GM21717 (cell line): ENCODE results near the gene AHCTF1.

Source experiments
- ATAC-seq: cut with Tn5 transposase; IDR thresholded peaks from one replicate; pipeline ENCODE4 v1.9.1; 2021; ENCODE audit warnings: mild to moderate bottlenecking, moderate library complexity; ENCODE audit not compliant: unreplicated experiment

The AHCTF1 gene, protein sequence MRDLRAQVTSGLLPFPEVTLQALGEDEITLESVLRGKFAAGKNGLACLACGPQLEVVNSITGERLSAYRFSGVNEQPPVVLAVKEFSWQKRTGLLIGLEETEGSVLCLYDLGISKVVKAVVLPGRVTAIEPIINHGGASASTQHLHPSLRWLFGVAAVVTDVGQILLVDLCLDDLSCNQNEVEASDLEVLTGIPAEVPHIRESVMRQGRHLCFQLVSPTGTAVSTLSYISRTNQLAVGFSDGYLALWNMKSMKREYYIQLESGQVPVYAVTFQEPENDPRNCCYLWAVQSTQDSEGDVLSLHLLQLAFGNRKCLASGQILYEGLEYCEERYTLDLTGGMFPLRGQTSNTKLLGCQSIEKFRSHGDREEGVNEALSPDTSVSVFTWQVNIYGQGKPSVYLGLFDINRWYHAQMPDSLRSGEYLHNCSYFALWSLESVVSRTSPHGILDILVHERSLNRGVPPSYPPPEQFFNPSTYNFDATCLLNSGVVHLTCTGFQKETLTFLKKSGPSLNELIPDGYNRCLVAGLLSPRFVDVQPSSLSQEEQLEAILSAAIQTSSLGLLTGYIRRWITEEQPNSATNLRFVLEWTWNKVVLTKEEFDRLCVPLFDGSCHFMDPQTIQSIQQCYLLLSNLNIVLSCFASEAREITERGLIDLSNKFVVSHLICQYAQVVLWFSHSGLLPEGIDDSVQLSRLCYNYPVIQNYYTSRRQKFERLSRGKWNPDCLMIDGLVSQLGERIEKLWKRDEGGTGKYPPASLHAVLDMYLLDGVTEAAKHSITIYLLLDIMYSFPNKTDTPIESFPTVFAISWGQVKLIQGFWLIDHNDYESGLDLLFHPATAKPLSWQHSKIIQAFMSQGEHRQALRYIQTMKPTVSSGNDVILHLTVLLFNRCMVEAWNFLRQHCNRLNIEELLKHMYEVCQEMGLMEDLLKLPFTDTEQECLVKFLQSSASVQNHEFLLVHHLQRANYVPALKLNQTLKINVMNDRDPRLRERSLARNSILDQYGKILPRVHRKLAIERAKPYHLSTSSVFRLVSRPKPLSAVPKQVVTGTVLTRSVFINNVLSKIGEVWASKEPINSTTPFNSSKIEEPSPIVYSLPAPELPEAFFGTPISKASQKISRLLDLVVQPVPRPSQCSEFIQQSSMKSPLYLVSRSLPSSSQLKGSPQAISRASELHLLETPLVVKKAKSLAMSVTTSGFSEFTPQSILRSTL (N-terminal part only)

DNA sequence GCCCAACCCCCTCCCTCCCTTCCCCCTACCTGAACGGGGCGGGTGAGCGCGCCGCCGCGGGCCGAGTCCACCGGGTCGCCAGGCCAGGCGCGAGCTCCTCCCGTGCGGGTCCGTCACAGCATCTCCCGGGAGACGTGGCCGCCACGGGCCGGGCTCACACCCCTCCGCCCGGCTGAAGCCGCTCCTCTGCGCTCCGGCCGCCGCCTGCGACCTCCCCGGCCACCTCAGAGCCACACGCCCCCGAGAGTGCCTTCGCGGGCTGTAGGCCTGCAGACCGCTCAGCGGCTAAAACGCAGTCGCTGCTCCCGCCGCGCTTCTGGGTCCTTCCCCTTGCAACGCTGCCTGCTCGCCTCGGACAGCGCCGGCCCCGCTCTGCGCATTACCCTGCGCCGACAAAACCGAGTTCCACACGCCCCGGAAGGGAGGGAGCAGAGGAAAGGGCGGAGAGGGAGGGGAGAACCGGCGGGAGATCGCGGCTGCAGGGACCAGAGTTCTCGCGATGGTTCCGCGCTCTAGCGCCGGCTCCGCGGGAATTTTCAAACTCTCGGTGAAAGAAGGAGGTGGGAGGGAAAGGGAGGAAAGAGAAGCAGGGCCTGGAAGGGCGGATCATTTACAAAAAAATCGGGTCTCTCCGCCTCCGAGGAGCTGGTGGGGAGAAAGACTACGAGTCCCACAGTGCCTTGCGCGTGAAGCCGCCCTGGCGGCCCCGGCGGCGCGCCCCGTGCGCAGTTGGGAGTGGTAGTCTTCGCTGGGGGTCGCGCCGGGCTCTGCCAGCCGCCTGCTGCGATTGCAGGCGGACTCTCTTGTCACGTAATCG lies at the start of gene AHCTF1:
Gene AHCTF1, minus strand, starts transcription at position 400 of the 817 bp plus-strand sequence. CDS start 13,578 bp downstream, outside the sequence.
- peak; percentile 95 for ATAC-seq

DNA sequence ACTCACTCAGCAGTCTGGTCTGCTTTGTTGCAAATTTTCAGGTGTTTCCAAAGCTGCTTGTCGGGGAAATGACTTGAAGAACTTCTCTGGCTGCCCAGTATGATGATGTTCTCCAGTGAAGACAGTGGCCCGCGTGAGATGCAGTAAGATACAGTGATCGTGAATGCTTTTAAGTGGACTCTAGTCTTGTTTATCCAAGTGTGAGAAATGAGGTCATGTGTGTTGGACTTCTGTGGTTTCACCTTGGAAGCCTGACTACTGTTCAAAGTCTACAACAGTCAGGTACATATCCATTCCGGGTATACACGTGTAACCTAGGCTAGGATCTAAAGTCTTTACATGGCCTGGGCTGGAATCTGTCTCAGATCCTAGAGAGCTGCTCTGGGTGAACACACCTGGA lies 47.0 kb upstream of the AHCTF1 start:
- ATAC-seq, result no peak

DNA sequence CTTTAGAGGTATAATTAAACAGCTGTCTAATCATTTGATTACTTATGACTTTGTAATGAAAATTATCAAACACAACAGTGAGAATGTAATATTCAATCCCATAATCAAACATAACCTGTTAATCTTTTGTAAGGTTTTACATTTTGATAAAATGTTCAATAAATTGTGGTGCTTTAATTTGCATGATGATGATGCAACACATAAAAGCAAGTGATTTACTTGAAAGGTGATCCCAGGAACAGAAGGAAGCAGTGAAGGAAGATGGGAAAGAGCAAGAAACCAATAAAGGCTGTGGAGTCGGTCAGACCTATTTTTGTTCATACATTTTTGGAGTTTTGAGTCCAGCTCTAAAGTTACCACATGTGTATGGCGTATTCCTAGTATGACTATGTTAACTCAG lies 46.5 kb upstream of the AHCTF1 start:
- no peak for ATAC-seq

DNA sequence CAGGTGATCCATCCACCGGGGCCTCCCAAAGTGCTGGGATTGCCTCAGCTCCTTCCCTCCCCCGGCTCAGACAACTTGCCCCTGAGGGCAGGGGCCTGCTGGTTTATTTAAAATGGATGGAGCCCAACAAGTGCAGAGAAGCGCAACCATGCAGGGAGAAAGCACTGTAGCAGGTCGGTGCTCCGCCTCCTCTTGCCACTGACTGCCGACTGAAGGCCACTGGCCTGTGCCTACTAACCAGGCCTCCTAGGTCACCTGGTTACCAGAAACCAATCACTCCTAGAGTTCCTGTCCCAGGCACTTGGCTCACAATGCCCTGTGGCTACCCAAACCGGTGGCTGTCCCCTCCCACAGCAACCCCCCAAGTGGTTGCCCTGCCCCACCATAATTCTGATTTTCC lies 40.2 kb upstream of the AHCTF1 start:
- ATAC-seq, result no peak

DNA sequence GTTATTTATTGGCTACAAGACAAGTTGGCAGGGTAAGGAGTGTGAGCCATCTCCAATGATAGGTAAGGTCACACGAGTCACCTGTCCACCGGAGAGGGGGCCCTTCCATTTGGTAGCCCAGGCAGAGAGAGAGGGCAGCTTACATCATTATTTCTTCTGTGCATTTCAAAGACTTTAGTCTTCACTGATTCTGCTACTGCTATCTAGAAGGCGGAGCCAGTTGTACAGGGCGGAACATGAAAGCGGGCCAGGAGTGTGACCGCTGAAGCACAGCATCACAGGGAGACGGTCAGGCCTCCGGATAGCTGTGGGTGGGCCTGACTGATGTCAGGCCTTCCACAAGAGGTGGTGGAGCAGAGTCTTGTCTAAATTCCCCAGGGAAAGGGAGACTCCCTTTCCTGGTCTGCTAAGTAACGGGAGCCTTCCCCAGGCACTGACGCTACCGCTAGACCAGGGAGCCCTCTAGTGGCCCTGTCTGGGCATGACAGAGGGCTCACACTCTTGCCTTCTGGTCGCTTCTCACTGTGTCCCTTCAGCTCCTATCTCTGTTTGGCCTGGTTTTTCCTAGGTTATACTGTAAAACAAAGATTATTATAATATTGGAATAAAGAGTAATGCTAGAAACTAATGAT lies 39.5 kb upstream of the AHCTF1 start:
- no peak for ATAC-seq

DNA sequence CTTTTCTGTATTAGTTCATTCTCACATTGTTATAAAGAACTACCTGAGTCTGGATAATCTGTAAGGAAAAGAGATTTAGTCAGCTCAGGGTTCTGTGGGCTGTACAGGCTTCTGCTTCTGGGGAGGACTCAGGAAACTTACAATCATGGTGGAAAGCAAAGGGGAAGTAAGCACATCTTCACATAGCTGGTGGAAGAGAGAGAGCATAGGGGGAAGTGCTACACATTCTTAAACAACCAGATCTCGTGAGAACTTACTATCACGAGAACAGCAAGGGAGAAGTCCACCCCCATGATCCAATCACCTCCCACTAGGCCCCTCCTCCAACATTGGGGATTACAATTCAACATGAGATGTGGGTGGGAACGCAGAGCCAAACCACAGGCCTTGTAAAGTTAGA lies 37.9 kb upstream of the AHCTF1 start:
- ATAC-seq, result no peak

DNA sequence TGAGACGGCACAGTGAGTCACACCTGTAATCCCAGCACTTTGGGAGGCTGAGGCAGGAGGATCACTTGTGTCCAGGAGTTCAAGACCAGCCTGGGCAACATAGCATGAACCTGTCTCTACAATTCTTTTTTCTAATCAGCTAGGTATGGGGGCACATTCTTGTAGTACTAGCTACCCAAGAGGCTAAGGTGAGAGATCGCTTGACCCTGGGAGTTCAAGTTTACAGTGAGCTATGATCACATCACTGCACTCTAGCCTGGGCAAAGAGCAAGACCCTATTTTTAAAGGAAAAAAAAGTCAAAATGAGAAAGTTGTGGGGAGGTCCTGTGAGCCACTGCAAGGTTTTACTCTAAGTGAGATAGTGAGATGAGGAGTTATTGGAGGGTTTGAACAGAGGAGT lies 34.8 kb upstream of the AHCTF1 start:
- no peak for ATAC-seq

DNA sequence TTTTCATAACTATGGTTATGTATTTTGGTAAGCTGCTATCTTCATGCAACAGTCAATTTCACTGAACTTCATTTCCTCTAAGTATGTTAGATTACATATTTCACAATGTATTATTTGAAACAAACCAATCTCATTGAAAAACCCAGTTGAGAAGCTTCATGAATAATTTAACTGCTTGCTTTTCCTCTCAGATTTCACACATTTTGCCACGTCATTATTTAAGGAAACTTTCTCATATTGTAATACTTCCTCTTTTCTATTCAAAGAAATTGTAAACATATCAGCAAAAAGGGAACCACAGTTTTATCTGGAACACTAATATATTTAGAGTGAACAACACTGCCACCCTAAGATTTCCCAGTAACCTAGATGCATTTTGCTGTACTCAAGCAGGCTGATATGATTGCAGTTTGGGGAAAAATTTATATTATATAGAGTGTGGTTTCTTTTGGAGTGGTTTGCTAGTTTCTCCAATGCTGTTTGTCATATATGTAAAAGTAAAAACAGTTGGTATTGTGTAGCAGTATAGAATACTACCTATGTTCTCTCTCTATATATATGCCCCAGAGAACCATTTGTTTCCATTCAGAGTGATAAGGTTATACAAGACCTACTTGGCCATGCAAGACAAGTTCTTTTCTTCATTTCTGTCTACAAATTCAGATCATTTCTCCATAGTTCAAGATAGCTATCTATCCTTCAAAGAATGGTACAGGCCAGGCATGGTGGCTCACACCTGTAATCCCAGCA lies 28.4 kb upstream of the AHCTF1 start:
- peak; percentile 45 for ATAC-seq

DNA sequence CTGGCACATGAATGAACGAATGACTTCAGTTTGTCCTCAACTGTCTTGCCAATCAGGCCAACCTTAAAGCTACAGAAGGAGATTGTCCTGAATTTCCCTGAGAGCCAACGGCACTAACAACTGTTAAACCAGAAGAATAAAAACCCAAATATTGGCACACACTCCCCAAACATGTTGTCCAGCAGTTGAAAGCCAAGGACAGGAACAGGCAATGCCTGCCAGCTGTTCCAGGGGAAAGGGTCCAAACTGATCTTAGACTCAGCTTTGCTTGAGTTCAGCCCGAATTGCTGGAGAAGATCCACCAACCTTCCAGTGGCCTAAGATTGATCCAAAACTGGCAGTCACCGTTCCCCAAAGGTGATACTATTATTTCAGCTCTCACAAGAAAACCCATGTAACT lies 22.4 kb upstream of the AHCTF1 start:
- ATAC-seq, result no peak

DNA sequence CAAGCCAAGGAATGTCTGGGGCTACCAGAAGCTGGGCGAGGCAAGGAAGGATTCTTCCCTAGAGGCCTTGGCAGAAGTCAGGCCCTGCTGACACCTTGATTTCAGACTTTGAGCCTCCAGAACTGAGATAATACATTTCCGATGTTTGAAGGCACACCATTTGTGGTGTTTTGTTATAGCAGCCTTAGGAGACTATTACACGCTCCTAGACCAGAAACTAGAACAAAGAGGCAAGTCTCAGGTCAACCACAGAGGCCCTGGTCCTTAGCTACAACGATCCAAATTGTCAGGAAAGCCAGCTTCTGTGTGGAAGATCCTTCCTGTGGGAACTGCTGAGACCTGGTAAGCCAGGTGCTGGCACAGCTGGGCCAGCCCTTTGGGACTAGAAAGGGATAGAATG lies 19.7 kb upstream of the AHCTF1 start:
- no peak for ATAC-seq

DNA sequence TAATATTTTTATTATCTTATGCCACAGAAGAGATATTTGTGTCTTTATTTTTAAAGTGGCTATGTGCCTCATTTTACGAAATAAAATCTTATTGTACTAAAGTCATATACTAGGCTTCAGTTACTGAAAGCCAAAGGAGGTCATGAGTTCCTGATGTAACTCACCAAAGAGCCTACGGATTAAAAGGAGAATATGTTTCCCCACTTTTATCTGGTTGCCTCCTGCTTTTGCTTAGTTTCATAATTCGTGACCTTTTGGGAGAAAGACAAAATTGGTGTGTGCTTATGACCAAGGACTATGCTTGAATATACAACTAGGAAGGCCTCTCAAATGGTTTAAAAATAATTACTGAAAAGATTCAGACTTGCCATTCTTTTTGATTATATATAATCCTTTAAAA lies 18.2 kb upstream of the AHCTF1 start:
- ATAC-seq, result no peak

DNA sequence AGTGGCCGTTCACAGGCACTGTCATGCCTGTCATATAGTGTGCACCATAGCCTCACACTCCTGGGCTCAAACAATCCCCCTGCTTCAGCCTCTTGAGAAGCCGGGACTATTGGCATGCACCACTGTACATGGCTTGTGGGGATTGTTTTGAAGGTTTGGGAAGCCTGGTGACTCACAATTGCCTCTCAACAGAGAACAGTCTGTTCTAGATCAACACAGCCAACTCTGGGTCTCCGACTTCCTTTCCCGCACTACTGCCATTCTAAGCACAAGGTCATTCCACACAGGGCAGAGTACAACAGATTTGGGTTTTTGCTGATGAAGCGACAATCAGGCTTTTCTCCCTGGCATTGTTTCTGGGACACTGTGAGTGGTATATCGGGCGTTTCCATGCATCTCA lies 15.5 kb upstream of the AHCTF1 start:
- ATAC-seq, result no peak

DNA sequence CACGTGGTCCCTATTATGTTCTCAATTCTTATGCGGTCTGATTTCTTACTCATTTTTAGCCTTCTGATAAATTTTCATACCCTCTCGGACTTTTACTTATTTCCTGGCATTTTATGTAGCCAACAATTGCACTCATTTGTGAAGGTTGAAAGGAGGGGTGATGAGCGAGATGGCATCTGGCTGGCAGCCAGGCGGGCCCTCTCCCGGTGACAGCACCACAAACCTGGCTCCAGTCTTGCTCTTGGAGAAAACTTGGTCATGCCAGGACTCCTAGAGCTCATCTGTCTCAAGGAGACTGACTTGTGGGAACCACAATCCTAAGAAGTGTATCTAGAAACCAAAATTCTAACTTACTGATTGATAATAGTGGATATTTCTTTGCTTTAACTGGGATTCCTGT lies 14.6 kb upstream of the AHCTF1 start:
- ATAC-seq, result no peak

DNA sequence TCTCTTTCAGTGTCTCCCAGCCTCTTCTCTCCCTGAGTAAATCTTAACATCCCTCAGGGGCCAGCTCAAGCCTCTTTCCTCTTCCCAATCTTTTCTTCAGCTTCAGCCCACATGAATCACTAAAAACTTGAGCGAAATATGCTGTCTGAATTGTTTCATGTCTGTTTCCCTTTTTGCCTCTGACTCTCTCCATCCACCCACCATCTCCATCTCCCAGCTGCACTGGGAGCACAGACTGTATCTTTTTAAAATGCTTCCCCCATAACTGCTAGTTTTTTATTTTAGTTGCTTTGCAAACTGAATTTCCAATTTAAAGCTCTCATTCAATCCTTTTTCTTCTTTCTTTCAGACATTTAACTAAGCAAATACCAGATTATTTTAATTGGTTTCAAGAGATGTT lies 3.0 kb upstream of the AHCTF1 start:
- no peak for ATAC-seq

DNA sequence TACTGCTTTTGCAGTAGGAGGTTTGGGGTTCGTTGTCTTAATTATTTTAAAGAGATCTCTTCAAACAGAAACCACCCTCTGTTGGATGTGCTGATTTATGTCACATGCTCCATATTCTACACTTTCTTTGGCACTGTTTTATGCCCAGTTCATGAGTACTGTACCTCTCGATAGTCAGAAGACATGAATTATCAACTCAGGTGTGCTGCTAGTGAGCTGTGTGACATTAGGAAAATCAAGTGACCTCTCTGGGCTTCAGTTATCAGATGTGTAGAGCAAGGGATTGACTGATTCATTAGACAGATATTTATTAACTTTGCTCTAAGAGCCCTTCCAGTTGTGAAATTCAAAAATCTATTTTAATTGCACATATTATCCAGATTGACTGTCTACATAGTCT lies 2.1 kb upstream of the AHCTF1 start:
- no peak for ATAC-seq

DNA sequence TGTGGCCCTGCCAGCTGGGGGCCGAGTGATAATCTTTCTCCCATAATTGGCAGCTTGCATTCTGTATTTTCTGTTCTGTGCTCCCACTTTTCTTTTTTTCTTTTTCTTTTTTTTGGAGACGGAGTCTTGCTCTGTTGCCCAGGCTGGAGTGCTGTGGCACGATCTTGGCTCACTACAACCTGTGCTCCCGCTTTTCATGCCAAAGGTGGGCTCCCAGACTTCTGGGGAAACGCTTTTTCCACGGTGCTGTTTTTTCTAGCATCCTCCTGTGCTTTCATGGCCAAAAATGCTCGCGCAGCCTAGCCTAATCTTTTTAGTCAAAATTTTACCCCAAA lies 585 bp upstream of the AHCTF1 start:
- no peak for ATAC-seq

DNA sequence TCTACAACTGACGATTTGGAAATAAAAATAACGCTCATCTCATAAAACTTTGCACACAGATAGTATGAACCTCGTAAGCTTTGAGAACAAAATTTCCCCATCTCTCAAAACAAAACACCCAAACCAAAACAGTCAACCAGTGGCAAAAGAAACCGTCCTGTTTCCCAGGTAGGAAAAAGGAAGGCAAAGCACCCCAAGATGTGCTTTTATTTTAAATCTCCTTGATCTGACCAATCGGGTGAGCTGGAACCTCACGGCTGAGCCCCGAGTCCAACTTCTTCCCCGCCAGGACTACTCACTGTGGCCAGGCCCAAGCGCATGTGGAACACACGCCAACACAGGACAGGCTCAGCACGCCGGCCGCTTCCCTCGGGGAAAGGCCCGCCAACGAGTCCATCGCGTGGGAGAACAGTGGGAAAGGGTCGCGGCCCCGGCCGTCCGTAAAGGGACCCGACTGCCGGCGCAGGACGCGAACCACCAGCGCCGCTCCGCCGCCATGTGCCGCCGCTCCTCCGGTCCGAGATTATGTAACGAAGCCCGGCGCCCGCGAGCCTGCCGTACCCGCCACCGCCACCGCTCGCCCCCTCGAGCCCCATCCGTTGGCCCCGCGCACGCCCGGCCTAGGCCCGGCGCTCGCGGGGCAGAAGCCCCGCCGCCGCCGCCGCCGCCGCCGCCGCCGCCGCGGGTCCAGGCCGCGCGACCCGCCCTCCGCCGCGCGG lies 759 bp downstream of the AHCTF1 start:
- peak; percentile 30 for ATAC-seq

DNA sequence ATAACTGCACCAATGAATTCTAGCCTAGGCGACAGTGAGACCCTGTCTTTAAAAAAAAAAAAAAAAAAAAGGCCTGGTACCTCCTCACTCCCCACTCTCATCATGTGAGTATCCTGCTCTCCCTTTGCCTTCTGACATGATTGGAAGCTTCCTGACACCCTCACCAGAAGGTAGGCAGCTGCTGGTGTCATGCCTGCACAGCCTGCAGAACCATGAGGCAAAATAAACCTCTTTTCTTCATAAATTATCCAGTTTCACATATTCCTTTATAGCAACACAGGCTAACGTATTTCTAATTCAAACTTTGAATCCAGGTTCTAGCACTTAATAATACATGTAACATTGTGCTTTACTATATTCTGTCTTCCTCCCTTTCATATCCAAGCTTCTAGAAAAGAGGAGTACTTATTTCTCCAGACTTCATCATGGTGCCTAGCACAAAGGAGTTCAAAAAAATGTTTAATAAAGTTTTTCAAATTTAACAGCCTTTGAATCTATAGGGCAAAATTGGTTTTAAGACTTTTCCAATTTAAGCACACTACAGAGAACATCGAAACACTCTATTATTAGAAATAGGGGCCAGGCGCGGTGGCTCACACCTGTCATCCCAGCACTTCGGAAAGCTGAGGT lies 5.6 kb downstream of the AHCTF1 start:
- no peak for ATAC-seq
